GM21528 (cell line): ENCODE data around the gene KIF3B.
"Not testable (repeated sequence)": the region's sequence is repeated elsewhere in the genome, so short reads cannot be mapped to it uniquely, and the experiment has no call there.

Experiments used
- ATAC-seq: cut with Tn5 transposase; IDR thresholded peaks from one replicate; pipeline ENCODE4 v1.9.1; 2021; ENCODE audit warnings: mild to moderate bottlenecking, moderate library complexity; ENCODE audit not compliant: unreplicated experiment, low FRiP score

KIF3B gene

DNA sequence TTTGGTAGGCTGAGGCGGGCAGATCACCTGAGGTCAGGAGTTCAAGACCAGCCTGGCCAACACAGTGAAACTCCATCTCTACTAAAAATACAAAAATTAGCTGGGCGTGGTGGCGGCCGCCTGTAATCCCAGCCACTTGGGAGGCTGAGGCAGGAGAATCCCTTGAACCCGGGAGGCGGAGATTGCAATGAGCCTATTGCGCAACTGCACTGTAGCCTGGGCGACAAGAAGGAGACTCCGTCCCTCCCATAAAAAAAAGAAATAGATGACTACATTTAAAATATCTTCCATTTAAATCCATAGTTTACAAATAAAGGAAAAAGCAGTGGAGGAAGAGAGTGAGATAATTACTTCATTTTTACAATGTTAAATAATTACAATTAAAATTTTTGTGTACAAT is 102.6 kb downstream of the KIF3B start:
- ATAC-seq, result not testable (repeated sequence)

DNA sequence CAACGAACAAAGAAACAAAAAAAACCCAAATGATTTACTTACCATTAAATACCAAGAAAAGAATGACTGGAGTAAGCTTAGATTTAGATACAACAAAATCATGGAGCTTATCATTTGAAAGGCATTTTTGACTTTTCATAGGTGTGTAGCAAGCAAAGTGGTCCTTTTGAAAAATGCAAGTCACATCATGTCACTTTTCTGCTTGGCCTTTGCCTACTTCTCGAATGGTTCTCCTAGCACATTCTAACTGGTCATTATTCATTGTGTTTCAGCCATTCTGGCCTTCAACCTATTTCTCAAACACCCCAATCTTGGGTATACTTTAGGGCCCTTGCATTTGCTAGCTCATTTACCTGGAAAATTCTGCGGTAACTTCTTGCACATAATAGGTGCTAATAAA is 103.3 kb downstream of the KIF3B start:
- ATAC-seq, result no peak

DNA sequence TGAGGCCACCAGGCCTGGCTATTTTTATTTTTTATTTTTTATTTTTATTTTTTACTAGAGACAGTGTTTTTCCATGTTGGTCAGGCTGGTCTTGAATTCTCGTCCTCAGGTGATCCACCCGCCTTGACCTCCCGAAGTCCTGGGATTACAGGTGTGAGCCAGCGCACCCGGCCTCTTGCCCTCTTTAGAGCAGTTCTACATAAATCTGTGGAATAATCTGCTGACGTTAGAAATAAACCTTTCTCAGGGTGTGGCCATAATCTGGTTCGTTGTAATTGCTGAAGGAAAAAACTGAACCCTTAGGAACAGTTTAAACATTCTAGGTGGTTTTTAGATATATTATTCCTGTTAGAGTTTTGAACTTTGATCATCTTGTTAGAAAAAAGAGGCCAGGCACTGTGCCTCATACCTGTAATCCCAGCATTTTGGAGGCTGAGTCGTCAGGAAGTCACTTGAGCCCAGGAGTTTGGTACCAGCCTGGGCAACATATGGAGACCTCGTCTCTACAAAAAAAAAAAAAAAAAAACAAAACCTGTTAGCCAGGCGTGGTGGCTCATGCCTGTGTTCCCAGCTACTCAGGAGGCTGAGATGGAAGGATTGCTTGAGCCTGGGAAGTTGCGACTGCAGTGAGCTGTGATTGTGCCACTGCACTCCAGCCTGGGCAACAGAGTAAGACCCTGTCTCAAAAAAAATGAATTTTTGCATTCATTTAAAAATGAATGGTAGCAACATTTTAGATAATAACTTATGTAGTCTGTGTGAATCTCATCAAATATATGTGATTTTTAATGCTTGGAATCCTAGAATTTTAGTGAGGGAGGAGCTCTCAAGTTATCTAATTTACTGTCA is 104.9 kb downstream of the KIF3B start:
- no peak for ATAC-seq

DNA sequence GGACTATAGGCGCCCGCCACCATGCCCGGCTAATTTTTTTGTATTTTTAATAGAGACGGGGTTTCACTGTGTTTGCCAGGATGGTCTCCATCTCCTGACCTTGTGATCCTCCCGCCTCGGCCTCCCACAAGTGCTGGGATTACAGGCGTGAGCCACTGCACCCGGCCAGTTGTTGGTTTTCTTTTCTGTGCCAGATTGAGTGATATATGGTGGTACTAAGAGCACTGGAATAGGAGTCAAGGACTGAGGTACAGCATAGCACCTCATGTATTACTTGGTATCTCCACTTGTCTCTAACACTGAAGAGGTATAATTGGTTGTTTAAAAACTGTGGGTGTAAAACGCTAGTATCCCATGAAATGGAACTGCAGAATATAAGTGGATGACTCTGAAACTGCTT is 106.0 kb downstream of the KIF3B start:
- not testable (repeated sequence) for ATAC-seq
